Type B pancreatic cell (in vitro differentiated cells): Measurements from ENCODE around the gene YIPF1. TPM values are rescaled to one million over a fixed set of nuclear protein-coding genes. Genes with fewer than 3 reads are reported as not detected.

Experiments used
- DNase-seq: peaks from one replicate; pipeline ENCODE4 v3.0.0; 2021; ENCODE audit warnings: mixed read lengths; ENCODE audit not compliant: unreplicated experiment; ENCODE audit errors: extremely low spot score
- H3K27ac Mint-ChIP-seq: 2 replicates; pipeline ENCODE4 v1.8.0; 2021; ENCODE audit warnings: mild to moderate bottlenecking, mixed read lengths
- H3K27me3 Mint-ChIP-seq: 2 replicates; pipeline ENCODE4 v1.8.0; 2021; ENCODE audit warnings: mixed read lengths
- H3K36me3 Mint-ChIP-seq: 2 replicates; pipeline ENCODE4 v1.8.0; 2021; ENCODE audit warnings: mixed read lengths
- H3K4me1 Mint-ChIP-seq: one replicate; pipeline ENCODE4 v1.8.0; 2021; ENCODE audit warnings: mixed read lengths; ENCODE audit not compliant: unreplicated experiment
- H3K4me3 Mint-ChIP-seq: 2 replicates; pipeline ENCODE4 v1.8.0; 2021; ENCODE audit warnings: mild to moderate bottlenecking, mixed read lengths
- H3K9me3 Mint-ChIP-seq: 2 replicates; pipeline ENCODE4 v1.8.0; 2021; ENCODE audit warnings: mixed read lengths
- total RNA-seq: library from RNA; stranded (reverse); gene quantifications from 2 replicates; pipeline ENCODE4 v1.2.1, GENCODE V29; 2021; ENCODE audit warnings: low replicate concordance
- TF ChIP-seq, protein P1 (sequence below): fragments of 200-600 bp; sonication (generic); conservative IDR thresholded peaks from 2 replicates; pipeline ENCODE4 v1.5.0; 2021; ENCODE audit warnings: antibody characterized with exemption, mild to moderate bottlenecking

The YIPF1 gene
- total RNA-seq, 1 donor from 2014 or later: 30.2 TPM

DNA sequence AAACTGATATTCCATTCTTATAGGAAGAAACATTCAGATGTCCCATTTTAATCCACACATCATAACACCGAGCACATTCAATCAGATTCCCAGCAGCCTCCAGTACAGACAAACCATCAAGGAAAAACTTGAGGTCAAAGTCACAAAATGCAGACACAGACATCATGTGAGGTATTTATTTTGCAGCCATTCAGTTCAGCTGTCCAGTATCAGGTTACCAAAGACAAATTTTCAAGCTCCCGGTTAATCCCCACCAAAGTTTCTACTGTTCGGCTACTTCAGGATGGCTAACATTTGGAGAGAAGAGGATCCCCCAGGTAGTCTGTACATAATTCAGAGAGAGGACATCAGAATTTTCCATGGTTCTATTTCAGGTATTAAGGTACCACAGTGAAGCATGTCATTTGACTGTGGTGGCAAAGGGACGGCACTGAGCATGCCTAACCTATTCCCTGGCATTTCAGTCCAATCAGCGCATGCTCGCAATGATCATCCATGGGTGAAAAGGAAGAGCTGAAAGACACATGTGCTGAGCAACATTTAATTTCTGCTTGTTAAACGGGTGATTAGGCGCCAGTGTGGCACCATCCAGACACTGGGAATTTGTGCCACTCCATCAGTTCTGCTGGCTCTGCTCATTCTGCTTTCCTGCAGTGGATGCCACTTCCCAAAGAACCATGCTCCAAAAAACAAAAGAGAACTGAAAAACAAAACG is 37.9 kb downstream of the YIPF1 start:
- no peak for DNase-seq
- Mint-ChIP-seq H3K27me3 (no peaks in the 10 kb centered on the region), H3K4me3 (no peak overlapping the region), H3K9me3 (no peaks in the 10 kb centered on the region), H3K4me1 (peaks cover 6% of the 10 kb centered on the region), H3K27ac (no peak overlapping the region), H3K36me3 (peaks cover 35% of the 10 kb centered on the region)
- TF ChIP-seq, protein P1, sequence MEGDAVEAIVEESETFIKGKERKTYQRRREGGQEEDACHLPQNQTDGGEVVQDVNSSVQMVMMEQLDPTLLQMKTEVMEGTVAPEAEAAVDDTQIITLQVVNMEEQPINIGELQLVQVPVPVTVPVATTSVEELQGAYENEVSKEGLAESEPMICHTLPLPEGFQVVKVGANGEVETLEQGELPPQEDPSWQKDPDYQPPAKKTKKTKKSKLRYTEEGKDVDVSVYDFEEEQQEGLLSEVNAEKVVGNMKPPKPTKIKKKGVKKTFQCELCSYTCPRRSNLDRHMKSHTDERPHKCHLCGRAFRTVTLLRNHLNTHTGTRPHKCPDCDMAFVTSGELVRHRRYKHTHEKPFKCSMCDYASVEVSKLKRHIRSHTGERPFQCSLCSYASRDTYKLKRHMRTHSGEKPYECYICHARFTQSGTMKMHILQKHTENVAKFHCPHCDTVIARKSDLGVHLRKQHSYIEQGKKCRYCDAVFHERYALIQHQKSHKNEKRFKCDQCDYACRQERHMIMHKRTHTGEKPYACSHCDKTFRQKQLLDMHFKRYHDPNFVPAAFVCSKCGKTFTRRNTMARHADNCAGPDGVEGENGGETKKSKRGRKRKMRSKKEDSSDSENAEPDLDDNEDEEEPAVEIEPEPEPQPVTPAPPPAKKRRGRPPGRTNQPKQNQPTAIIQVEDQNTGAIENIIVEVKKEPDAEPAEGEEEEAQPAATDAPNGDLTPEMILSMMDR: no peak

DNA sequence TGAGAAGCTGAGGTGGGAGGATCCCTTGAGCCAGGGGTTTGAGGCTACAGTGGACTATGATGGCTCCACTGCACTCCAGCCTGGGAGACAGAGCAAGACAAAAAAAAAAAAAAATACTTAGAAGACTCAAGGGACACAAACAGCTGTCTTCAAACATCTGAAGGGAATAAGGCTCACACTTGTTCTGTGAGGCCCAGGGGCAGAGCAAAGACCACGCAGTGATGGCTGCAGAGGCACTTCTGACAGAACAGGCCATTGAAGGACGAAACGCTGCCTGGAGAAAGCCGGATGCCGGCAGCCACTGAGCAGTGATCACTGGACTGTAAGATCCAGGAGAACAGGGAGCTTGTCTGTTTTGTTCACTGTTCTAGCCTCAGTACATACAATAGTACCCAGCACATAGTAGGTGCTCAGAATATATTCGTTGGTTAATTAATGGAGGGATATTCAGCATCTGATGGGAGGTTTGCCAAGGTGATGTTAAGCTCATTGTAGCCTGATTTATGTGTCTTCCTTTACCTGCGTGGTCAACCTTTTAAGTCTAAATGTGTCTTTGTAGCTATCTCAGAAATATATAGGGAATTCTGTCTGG is 39.4 kb downstream of the YIPF1 start:
- H3K27ac Mint-ChIP-seq: no peak overlapping the region
- peaks cover 6% of the 10 kb centered on the region for H3K4me1 Mint-ChIP-seq
- peaks cover 27% of the 10 kb centered on the region for H3K36me3 Mint-ChIP-seq
- no peak for DNase-seq
- no peaks in the 10 kb centered on the region for H3K27me3 Mint-ChIP-seq
- no peak overlapping the region for H3K4me3 Mint-ChIP-seq
- TF ChIP-seq, protein P1: no peak
- no peaks in the 10 kb centered on the region for H3K9me3 Mint-ChIP-seq

DNA sequence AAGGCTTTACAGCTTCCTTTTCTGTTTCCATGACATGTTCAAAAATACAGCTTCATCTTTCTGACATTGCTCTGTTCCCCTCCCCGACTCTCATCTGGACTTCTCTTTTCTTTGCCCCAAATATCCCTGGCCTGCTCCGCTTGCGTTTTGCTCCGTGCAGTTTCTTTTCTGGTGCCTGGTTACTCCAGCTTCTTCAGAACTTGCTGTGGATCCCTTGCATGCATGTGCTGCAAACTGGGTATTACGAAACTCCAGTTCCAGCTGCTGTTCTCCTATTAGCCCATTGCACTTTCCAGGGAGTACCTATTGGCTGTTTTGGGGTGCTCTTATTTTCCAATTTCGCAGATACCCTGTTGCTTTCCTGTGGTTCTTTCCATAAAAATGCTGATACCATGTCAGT is 41.6 kb downstream of the YIPF1 start:
- Mint-ChIP-seq H3K4me3 (no peak overlapping the region), H3K27me3 (no peaks in the 10 kb centered on the region), H3K27ac (no peak overlapping the region), H3K9me3 (no peaks in the 10 kb centered on the region), H3K4me1 (peaks cover 6% of the 10 kb centered on the region), H3K36me3 (peaks cover 15% of the 10 kb centered on the region)
- no peak for DNase-seq
- TF ChIP-seq, protein P1: no peak

DNA sequence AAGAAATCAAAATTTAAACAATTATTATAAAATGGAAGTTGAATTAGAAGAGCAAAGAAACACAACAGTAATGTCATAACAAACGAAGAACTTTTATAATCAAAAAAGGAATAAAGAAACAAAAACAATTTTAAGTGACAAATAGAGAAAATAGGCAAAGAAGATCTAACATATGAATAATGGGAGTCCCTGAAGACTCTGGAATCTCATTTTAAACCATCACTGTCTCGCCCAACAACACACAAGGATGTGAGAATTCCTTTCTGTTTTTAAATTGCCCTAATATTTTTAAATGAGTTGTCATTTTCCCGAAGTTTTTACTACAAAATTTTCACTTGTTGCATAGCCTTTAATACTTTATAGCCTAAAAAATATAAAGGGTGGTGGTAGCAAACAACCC is 47.2 kb downstream of the YIPF1 start:
- no peak overlapping the region for H3K4me3 Mint-ChIP-seq
- no peaks in the 10 kb centered on the region for H3K9me3 Mint-ChIP-seq
- H3K36me3 Mint-ChIP-seq: no peaks in the 10 kb centered on the region
- H3K27me3 Mint-ChIP-seq: no peaks in the 10 kb centered on the region
- peaks cover 7% of the 10 kb centered on the region for H3K4me1 Mint-ChIP-seq
- TF ChIP-seq, protein P1: no peak
- no peak for DNase-seq
- no peak overlapping the region for H3K27ac Mint-ChIP-seq

DNA sequence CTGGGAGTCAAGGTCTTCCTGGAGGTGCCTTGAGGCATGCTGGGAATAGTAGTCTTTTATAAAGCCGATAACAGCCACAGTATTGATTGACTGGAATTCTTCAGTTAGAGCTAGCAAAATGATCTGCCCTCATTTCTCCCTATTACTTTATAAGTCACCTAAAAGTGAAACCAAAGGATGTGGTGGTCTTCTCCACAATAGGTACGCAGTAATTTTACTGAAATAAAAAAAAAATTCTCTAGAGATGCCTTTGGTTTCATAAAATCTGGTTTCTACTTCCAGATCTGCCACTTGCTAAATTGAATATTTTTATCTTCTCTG is 51.0 kb downstream of the YIPF1 start:
- Mint-ChIP-seq H3K9me3 (no peaks in the 10 kb centered on the region), H3K4me1 (peaks cover 15% of the 10 kb centered on the region), H3K4me3 (peak overlapping the region; percentile 99), H3K27me3 (no peaks in the 10 kb centered on the region), H3K27ac (peak overlapping the region; percentile 97), H3K36me3 (peaks cover 3% of the 10 kb centered on the region)
- DNase-seq: no peak
- TF ChIP-seq, protein P1: no peak
